Measurements from ENCODE around the gene SS18L1.

Gene SS18L1

DNA sequence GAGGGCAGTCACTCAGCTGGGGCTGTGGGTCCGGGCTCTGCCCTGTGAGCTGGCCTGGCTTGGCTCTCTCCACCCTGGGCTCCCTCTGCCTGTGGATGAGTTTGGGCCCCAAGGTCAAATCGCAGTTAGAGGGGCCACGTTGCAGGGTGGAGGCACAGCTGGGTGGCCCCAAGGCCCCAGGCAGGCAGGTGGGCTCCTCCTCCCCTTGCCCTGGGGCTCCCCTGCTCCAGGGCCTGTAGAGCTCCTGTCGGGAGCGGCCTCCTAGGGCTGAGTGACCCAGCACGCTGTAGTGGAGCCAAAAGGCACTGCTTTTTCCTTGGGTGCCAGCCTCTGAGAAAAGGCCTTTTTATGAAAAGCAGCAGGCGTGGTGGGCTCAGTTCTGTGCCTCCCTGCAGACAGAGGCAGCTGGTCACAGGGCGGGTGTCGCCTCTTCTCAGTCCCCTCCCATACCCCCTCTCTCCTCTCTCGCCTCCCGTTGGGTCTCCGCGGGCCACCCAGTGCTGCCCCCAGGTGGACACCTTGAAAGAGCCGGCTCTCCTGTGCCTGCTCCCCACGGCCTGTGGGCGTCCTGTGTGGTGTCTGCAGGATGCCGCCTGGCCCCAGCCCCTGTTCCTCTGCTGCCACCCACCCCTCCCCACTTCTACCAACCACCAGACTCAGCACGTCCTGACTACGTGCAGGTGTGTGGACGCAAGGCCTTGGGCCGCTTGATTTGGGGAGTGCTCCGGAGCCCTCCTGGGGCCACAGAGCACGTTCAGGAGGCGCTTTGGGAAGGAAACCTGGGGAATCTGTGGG, 13.2 kb downstream of the SS18L1 start:
- DNase-seq (ENCODE audit: low read depth): peak; percentile 39

DNA sequence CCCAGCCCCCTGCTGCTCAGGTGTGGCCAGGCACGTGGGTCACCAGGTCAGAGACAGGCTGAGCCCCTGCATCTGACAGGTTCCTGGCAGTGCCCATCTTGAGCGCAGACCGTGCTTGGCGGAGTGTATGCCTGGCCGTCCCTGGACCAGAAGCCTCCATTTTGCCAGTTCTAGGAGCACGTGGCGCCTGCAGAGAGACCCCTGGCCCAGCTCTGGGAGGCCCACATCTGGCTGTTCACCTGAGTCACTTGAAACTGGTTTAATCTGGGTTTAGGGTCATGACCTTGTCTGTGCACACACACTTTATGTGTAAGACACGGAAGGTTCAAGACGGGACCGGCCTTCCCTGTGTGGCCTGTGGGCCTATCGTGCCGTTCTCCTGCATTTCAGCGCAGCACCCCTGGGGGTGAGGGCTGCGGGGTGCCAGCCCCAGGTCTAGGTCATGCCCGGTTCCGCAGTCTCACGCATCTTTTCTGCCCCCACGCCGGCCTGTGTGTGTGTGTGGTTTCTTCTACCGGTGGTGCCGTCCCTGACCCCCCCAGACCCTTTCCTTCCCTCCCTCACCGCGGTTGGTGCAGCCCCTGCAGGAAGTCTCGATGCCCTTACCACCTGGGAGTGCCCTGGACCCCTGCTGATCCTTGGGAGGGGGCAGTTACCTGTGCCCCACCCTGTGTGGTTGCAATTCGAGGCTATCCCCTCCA, 14.0 kb downstream of the SS18L1 start:
- no peak for DNase-seq (ENCODE audit: low read depth)

DNA sequence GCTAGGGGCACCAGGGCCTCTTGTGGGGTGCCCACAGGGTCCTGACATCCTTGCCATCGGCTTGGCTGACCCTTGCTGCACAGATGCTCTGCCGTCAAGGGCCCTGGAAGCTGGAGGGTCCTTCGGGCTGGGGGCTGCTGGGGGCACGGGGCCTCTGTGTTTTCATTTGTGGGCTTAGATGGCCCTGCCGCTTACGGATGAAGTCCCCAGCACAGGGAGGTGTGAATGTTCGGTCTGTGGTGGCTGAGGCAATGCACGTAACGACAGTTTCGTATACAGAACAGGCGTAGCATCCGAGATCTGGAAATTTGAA, 14.5 kb downstream of the SS18L1 start:
- DNase-seq (ENCODE audit: low read depth): no peak

DNA sequence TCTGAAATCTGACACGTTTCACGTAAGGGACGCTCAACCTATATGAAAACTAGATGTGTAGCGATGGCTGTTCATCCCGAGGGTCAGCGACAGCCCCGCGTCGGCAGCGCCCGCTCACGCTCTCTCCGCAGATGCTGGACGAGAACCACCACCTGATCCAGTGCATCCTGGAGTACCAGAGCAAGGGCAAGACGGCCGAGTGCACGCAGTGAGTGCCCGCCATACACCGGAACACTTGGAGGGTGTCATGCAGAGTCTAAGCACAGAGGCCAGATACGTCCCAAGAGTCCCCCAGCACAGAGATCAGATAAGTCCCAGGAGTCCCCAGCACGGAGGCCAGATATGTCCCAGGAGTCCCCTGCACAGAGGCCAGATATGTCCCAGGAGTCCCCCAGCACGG, 15.0 kb downstream of the SS18L1 start:
- no peak for DNase-seq (ENCODE audit: low read depth)

DNA sequence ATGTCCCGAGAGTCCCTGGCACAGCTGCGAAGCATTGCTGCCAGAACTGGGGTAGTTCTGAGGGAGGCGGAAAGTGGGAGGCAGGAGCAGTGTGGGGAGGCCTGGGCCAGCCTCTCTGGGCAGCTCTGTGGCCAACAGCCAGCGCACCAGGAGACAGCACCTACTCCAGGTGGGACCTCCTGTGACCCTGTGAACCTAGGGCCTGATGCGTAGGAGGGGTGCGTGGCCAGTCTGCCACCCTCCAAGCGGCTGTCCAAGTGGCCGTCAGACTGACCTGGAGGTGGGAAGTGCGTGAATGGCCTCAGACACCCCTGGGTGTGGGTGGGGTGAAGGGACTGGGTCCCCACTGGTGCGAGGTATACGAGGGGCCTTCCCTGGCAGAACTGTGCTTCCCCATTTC, 15.5 kb downstream of the SS18L1 start:
- DNase-seq (ENCODE audit: low read depth): no peak

DNA sequence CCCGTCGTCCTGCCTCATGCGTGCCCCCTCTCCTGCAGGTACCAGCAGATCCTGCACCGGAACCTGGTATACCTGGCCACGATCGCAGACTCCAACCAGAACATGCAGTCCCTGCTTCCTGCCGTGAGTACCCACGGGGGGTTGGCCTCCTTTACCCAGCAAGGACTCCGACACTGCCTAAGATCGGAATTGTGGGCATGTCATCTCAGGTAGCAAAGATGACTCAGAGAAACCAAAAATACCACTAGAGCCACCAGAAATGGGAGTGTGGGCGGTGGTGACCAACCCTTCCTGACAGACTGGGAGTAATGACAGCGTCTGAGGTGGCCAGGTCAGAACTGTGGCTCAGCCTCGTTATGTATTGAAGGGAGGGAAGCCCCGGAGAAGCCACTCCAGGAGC, 16.3 kb downstream of the SS18L1 start:
- peak; percentile 24 for DNase-seq (ENCODE audit: low read depth)

DNA sequence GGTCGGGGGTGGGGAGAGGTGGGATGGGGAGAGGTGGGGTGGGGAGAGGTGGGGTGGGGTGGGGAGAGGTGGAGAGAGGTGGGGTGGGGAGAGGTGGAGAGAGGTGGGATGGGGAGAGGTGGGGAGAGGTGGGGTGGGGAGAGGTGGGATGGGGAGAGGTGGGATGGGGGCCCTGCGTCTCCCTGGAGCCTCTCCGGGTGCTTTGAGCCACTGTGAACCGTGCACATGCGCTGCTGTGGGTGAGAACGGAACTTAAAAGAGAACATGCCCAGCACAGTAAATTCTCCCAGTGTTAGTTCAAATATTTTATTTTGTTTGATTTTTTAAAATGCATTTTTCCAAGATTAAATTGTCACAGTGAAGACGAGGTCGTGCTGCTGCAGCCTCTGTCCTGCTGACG, 16.7 kb downstream of the SS18L1 start:
- DNase-seq (ENCODE audit: low read depth): no peak

DNA sequence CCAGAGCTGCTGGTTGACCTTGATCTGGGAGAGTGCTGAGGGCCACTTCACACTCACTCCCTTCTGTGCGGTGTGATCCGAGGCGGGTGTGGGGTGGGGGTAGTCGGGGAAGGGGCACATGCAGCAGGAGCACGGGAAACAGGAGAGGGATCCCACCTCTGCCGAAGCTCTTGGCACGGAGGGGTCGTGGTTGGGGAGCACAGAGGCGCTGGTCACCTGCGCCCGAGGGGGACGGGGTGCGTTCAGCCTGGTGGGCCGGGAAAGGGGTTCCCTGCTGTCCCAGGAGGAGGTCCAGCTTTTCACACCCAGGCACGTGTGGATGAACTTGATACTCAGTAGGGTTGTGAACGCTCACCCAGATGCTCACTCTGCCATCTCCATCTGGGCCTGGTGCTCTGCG, 17.3 kb downstream of the SS18L1 start:
- DNase-seq (ENCODE audit: low read depth): no peak

DNA sequence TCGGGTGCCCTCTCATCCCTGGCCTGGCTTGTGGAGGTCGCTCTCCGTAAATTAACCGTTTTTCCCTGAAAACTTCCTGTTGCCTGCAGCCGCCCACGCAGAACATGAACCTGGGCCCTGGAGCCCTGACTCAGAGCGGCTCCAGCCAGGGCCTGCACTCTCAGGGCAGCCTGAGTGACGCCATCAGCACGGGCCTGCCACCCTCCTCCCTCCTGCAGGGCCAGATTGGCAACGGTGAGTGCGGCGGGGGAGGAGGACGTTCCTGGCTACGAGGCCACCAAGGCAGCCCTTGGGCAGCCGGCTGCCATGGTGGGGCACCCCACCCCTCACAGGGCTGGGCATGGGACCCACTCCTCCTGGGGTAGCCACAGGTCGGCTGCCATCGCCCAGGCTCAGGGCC, 17.8 kb downstream of the SS18L1 start:
- DNase-seq (ENCODE audit: low read depth): no peak

DNA sequence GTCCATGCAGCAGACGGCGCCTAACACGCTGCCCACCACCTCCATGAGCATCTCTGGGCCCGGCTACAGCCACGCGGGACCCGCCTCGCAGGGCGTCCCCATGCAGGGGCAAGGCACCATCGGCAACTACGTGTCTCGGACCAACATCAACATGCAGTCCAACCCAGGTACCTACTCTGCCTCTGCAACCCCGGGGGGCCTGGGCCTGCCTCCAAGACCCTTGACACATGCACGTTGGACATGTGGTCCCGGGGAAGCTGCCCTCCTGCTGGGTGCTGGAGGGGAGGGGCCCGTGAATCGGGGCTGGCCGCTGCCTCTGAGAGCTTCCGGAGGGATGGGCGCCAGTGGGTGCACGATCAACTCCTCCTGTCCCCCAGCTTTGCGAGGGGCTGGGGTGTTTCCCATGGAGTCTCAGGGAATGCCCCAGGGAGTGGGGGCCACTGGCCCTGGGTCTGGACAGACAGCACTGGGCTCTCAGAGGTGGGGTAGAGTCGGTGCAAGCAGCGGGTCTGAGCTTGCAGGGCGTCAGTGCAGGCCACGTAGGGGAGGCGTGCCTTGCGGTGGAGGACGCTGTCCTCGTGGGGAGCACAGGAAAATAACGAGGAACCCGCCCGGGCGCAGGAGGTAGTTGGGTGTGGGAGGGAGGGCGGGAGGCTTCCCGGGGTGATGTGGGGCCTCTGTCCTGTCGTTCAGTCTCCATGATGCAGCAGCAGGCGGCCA, 19.4 kb downstream of the SS18L1 start:
- DNase-seq (ENCODE audit: low read depth): no peak

DNA sequence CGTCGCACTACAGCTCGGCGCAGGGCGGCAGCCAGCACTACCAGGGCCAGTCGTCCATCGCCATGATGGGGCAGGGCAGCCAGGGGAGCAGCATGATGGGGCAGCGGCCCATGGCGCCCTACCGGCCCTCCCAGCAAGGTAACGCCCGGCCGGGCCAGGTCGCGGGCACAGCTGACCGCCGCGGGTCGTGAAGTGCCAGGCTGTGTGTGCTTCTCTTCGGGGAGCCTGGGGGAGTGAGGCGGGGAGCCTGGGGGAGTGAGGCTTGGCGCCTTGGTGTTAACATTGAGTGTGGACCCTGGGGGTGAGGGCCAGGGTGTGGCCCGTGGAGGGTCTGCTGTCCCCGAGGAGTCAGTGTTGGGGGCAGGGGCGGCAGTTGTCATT, 19.9 kb downstream of the SS18L1 start:
- no peak for DNase-seq (ENCODE audit: low read depth)

DNA sequence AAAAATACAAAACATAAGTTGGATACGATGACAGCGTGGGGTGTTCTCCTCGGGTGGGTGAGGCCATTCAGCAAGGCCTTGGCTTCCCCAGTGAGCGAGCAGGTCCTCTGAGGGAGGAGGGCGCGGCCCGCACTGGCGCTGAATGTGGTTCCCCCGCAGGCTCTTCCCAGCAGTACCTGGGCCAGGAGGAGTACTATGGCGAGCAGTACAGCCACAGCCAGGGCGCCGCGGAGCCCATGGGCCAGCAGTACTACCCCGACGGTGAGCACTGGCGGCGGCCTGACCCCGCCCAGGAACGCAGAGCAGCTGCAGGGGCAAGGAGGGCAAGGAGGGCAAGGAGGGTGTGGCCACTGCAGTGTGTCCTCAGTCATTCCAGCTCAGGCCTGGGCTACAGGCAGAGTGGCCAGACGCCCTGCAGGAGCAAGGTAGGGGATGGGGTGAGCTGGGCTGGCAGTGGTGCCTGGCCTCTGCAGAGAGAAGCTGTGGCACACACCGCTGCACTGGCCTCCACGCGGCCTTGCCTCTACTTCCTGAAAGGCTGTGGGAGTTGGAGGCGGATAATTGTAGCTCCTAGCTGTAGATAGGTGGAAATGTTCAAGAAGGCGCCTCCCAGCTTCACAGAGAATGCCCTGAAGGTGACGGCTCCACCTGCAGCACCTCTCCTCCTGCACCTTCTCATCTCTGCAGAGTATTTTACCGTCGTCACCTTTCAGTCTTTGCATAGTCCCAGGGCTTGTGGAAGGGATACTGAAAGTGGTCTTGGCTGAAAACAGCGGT, 20.6 kb downstream of the SS18L1 start:
- no peak for DNase-seq (ENCODE audit: low read depth)

DNA sequence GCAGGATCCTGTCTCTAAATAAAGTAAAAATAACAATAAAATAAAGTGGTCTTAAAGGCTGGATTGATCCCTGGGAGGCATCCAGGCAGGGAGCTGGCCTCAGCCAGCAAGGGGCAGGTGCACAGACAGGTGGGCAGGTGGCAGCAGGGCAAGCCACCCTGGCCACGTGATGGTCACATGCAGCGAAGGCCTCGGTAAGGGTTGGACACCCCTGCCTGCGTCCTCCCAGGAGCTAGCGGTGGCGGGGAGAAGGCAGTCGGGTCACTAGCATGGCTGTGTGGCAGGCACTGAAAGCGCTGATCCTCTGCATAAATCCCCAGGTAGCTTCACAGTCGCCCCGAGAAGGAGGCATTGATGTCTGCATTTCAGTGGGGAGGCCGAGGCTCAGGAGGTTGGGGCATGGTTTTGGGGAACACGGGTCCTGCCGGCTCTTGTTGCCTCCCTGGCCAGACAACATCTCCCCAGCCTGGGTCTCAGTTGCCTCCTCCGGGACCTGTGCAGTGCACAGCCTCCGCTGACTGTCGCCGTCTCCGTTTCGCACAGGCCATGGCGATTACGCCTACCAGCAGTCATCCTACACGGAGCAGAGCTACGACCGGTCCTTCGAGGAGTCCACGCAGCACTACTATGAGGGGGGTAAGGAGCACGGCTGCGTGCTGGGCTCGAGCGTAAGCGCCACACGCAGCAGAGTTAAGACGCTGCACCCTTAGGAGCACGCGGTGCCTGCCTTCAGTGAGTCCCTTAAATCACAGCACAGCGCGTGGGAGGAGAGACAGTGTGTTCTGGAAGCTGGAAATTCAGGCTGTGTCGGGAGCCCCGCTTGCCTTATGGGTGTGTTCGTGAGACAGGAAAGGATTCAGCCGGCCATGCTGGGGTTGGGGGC, 21.6 kb downstream of the SS18L1 start:
- no peak for DNase-seq (ENCODE audit: low read depth)

DNA sequence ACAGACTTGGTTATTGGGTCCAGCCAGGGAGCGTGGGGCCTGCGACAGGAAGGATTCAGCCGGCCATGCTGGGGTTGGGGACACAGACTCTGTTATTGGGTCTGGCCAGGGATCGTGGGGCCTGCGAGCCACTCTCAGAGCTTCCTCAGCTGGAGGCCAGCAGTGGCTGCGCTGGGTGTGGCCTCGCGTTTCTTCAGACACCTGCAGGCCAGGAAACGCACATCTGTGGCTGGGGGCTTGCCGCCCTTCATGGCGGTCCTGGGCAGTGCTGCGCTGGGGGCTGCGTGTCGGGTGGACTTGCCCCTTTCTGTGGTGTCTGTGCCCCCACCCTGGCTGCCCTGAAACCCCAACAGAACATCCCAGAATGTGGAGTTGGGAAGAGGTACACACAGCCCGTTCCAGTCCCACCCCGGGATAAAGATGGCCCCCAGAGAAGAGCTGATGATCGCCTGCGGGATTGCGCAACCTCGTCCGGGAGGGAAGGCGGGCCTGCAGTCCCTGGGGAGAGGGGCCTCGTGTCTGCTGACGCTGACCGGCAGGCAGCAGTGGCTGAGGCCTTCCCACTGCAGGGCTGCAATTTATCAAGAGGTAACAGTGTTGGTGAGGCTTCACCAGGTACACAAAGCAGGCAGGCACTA, 22.3 kb downstream of the SS18L1 start:
- DNase-seq (ENCODE audit: low read depth): no peak

DNA sequence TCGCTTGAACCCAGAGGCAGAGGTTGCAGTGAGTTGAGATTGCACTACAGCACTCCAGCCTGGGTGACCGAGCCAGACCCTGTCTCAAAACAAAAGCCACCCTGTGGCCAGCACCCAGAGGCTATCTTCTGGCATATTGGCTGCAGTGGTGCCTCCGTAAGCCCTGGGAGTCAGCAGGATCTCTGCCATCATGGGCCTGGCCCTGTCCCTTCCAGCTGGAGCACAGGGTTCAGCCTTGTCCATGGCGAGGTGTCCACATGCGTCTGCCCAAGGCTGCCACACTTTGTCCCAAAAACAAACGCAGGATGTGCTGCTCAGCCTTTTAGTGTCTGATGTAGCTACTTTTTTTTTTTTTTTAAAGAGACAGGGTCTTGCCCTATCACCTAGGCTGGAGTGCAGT, 23.9 kb downstream of the SS18L1 start:
- DNase-seq (ENCODE audit: low read depth): no peak

DNA sequence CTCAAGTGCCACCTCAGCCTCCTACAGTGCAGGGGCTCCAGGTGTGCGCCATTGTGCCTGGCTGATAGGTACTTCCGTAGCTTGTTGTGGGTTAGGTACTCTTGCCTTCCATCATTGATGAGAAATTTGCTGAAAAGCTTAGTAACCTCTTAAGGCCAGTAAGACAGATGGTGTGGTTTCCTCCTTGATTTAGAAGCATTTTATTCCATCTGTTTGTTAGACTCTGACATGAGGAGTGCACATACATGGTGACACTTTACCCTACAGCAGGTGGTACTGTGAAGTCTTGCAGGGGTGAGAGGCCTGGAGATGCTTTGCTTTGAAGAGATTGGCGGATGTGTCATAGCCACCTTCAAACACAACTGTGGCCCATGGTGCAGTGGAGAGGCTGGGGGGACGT, 24.5 kb downstream of the SS18L1 start:
- no peak for DNase-seq (ENCODE audit: low read depth)

DNA sequence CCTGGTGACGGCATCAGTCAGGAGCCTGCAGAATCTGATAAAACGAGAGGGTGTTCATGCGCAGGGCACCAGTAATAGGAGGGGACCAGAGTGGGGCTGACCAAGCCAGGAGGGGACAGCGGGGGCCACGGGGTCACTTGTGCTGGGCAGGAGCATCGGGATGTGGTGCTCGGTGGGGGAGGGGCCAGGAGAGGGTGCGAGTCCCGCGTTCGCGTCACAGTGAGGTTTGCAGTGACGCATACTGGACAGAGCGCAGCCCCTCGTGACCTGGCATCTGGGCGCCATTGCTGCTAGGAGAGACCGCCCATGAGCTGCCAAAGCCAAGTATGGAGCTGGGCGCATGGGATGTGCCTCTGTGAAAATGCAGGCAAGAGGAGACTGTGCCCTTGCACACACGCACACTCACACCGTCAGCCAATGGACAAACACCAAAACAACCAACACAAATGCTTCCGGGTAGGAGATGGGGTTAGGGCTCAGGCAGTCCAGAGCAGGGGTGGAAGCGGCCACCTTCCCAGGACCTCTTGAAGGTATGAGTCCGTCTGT, 25.4 kb downstream of the SS18L1 start:
- DNase-seq (ENCODE audit: low read depth): no peak

DNA sequence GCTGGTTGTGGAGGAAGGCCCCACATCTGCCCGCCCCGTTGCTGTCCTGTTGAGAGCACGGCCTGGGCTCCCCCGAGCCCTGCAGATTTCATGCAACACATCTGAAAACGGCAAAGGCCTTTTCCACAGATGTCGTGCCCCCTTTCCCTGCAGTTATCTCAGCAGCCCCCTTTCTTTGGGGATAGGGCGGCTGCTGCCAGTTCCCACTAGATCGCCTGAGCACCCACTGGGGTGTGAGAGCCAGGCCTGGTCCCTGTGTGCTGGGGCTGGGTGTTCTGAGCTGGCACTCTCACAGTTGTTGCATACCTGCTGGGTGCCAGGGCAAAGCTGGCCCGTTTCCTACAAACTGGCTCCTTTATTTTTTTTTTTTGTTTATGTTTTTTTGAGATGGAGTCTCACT, 27.0 kb downstream of the SS18L1 start:
- no peak for DNase-seq (ENCODE audit: low read depth)

DNA sequence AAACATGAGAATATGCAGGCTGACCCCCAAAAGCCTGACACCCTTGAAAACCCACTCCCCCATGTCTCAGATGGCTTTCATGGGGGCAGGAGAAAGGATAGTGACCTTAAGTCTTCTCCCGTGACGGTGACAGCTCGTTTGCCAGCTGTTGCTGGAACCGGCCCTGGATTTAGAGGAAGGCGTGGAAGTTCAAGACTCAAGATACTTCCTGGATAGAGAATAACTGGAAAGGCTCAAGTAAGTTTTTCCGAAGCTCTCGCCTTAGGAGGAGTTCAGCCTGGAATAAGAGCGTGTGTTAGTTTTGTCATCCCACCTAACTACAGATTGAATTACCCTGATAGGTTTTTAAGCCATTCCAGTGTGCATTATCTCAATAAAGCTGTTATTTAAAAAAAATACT, 27.7 kb downstream of the SS18L1 start:
- DNase-seq (ENCODE audit: low read depth): no peak

DNA sequence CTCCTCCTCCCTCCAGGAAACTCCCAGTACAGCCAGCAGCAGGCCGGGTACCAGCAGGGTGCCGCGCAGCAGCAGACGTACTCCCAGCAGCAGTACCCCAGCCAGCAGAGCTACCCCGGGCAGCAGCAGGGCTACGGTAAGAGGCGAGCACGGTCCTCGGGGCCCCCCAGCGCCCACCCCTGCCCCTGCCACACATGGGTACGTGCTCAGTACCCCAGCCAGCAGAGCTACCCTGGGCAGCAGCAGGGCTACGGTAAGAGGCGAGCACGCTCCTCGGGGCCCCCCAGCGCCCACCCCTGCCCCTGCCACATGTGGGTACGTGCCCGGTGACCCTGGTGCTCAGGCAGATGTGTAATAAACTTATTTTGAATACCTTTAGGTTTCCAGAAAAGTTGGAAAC, 29.1 kb downstream of the SS18L1 start:
- DNase-seq (ENCODE audit: low read depth): no peak
